ENCODE measurements around the gene INPP5D.
A peak's percentile ranks its signal among the peaks of the same experiment; 100 is the strongest.

Gene INPP5D

DNA sequence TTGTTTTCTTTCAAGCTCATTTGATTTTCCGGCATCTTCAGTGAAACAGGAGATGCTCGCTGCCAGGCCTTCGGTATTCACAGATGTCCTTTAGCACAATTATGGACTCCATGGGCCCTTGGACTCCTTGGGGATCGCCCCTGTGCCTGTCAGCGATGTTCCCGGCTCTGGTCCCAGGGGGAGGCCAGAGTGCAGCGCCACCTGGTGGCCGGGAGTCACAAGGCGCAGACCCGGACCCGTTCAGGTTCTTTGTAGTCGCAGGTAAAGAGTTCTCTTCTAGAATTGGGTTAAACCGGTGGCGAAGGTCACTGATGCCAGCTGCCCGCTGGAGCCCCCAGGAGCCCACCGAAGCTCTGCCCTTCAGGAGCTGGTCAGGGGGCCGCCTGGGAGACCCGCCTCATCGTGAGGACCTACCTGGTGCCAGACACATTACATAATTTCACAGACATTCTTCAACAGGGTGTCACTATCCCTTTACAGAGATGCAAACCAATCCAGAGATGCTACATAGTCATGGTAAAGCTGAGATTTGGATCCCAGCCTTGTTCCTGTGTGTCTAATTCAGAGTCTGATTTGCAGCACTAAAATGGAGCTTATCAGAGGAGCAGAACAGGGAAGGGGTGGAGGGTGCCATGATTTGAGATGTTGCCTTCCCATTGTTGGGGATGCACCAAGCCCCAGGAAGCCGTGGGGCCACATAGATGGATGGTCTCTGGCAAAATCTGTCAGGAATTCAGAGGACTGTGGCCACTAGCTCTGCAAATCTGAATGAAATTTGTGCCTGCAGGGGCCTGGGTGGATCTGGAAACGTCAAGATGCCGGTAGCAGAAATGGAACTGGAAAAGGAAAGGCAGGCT lies 6.0 kb upstream of the INPP5D start:
- peak; percentile 62 to 80 for DNase-seq
- no peak for TF ChIP-seq POLR2A (IDR thresholded peaks at IDR 0.05; ENCODE audit: low read length)
- TF ChIP-seq GATA1 (IDR thresholded peaks at IDR 0.05; ENCODE audit: low read depth, low read length) = no peak

GRCh38 chr2:233055362-233055761 lies 4.8 kb upstream of the INPP5D start:
- no peak for TF ChIP-seq POLR2A (IDR thresholded peaks at IDR 0.05; ENCODE audit: low read length)
- no peak for TF ChIP-seq GATA1 (IDR thresholded peaks at IDR 0.05; ENCODE audit: low read depth, low read length)
- DNase-seq = no peak

DNA sequence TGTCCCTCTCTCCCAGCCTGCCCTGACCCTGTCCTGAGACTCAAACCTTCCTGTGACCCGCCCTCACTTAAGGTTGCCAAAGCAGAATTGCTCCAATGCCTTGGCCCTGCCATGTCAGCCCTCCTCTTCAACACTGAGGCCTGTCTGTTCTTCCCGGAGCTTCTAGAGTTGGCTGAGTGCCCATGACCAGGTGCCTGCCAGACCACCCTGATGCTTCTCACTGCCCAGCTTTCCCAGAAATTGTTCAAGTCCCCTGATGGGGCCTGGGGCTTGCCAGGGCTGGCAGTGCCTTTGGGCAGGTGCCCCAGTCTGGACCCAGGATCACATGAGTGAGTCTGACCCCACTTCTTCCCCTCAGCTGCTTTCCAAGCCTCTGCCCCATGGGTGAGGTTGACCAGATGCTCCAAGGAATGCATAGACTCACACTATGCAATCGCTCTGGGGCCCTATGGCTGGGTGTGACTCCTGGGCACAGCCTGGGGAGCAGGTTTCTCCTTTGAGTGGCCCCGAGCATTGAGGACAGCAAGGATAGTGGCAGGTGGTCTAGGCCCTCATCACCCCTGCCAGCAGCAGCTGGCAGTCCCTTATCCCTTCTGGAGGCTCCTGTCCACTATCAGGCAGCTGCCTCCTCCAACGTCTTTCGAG lies 3.1 kb upstream of the INPP5D start:
- DNase-seq = peak in 1 of 2 experiments; percentile 19
- no peak for TF ChIP-seq POLR2A (IDR thresholded peaks at IDR 0.05; ENCODE audit: low read length)
- no peak for TF ChIP-seq GATA1 (IDR thresholded peaks at IDR 0.05; ENCODE audit: low read depth, low read length)

GRCh38 chr2:233058717-233059546 lies 1.2 kb upstream of the INPP5D start:
- DNase-seq = no peak
- TF ChIP-seq GATA1 (IDR thresholded peaks at IDR 0.05; ENCODE audit: low read depth, low read length) = no peak

DNA sequence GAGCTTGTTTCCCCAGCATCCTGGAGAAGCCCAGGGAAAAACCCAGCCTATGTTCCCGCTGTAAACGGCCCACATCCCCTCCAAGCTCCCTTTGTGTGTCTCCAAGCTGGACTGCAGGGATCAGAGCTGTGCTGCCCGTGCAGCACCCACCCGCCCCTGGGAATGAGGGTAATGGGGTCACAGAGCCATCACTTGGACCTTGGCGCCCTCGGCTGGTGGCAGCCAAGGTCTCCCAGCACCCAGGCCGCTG lies 670 bp upstream of the INPP5D start:
- TF ChIP-seq POLR2A (IDR thresholded peaks at IDR 0.05; ENCODE audit: low read length) = no peak
- no peak for DNase-seq

DNA sequence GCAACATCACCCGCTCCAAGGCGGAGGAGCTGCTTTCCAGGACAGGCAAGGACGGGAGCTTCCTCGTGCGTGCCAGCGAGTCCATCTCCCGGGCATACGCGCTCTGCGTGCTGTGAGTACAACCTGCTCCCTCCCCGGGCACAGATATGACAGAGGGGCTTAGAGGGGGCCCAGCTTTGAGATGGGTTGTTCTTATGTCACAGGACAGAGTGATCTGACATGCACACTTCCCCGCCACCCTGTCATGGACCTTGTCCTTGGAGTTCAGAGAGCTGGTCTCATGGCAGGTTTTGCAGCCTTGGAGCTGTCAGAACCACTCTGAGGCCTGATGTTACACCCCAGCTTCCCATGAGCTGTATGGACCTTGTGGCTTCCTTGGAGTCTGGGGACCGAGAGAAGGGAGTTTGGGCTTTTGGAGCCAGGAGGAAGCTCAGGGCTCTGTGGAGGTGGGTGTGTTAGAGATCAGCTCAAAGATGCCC lies 398 bp downstream of the INPP5D start:
- DNase-seq = peak in 1 of 2 experiments; percentile 67
- TF ChIP-seq POLR2A (IDR thresholded peaks at IDR 0.05; ENCODE audit: low read length) (peak; percentile 30), GATA1 (IDR thresholded peaks at IDR 0.05; ENCODE audit: low read depth, low read length) (no peak)

GRCh38 chr2:233060980-233061590 lies 943 bp downstream of the INPP5D start:
- DNase-seq = peak; percentile 50 to 63
- TF ChIP-seq POLR2A (IDR thresholded peaks at IDR 0.05; ENCODE audit: low read length) (no peak), GATA1 (IDR thresholded peaks at IDR 0.05; ENCODE audit: low read depth, low read length) (no peak)

GRCh38 chr2:233061591-233062450 lies 1.7 kb downstream of the INPP5D start:
- DNase-seq = peak; percentile 74 to 75
- TF ChIP-seq GATA1 (IDR thresholded peaks at IDR 0.05; ENCODE audit: low read depth, low read length) = no peak
- peak; percentile 37 for TF ChIP-seq POLR2A (IDR thresholded peaks at IDR 0.05; ENCODE audit: low read length)

- peak; percentile 44 to 58 for DNase-seq
- no peak for TF ChIP-seq GATA1 (IDR thresholded peaks at IDR 0.05; ENCODE audit: low read depth, low read length)
- TF ChIP-seq POLR2A (IDR thresholded peaks at IDR 0.05; ENCODE audit: low read length) = no peak
Observed at GRCh38 chr2:233062451-233062850, 2.3 kb downstream of the INPP5D start.

- DNase-seq = no peak
- TF ChIP-seq GATA1 (IDR thresholded peaks at IDR 0.05; ENCODE audit: low read depth, low read length) (no peak), POLR2A (IDR thresholded peaks at IDR 0.05; ENCODE audit: low read length) (no peak)
Observed at GRCh38 chr2:233062946-233063268, 2.8 kb downstream of the INPP5D start.

GRCh38 chr2:233063269-233063975 lies 3.3 kb downstream of the INPP5D start:
- DNase-seq = peak; percentile 35 to 41
- TF ChIP-seq POLR2A (IDR thresholded peaks at IDR 0.05; ENCODE audit: low read length) (no peak), GATA1 (IDR thresholded peaks at IDR 0.05; ENCODE audit: low read depth, low read length) (no peak)

DNA sequence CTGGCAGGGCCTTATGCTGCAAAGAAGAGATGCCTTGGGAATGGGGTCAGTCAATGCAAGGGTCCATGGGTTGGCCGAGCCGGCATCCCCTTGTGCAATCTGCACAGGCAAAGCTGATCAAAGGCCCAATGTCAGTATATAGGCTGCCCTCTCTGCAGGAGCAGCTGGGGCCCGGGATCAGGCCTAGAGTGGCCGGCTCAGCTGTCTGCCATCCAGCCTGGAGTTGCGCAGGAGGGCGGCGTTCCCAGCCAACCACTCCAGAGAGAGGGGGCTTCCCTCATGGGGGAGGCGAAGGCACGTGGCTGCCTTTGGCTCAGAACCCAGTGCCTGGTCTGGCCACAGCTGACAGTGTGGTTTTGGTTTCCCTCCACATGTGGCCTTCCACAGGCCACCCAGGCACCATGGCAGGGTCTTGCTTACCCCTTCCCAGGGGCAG lies 3.9 kb downstream of the INPP5D start:
- DNase-seq = no peak
- no peak for TF ChIP-seq GATA1 (IDR thresholded peaks at IDR 0.05; ENCODE audit: low read depth, low read length)
- no peak for TF ChIP-seq POLR2A (IDR thresholded peaks at IDR 0.05; ENCODE audit: low read length)

Measured in erythroblast (primary cell).